Lower lobe of right lung (tissue), 2 donors: ENCODE results near the gene ADAMTS17. TPM values are rescaled to one million over a fixed set of nuclear protein-coding genes. Genes with fewer than 3 reads are reported as not detected.

Experiments
- ATAC-seq, 2 donors: fragments of 200-7000 bp; cut with Tn5 transposase; one replicate each; pipeline ENCODE4 v1.9.1; 2020 to 2022; ENCODE audit warnings: mild to moderate bottlenecking in 2 of 2, moderate library complexity in 2 of 2
- DNase-seq: peaks from one replicate; pipeline ENCODE4 v3.0.0-alpha.2; 2020
- H3K27ac ChIP-seq: fragments of 200-600 bp; one replicate; pipeline ENCODE4 v1.8.0; 2022
- H3K27me3 ChIP-seq: fragments of 200-600 bp; one replicate; pipeline ENCODE4 v1.8.0; 2022; ENCODE audit warnings: low read depth
- H3K36me3 ChIP-seq: fragments of 200-600 bp; one replicate; pipeline ENCODE4 v1.8.0; 2022; ENCODE audit warnings: mild to moderate bottlenecking
- H3K4me1 ChIP-seq: fragments of 200-600 bp; one replicate; pipeline ENCODE4 v1.8.0; 2022
- H3K4me3 ChIP-seq: fragments of 200-600 bp; one replicate; pipeline ENCODE4 v1.8.0; 2022; ENCODE audit warnings: mild to moderate bottlenecking
- H3K9me3 ChIP-seq: fragments of 200-600 bp; one replicate; pipeline ENCODE4 v1.8.0; 2022
- intact Hi-C: fragments of 100-400 bp; cut with DNase I; formaldehyde crosslinking; loops from one replicate; pipeline ENCODE4 v1.11.0; 2022
- total RNA-seq: library from RNA; stranded (reverse); fragmentation: NEBNext Ultra II Directional; extraction: Animal tissue kit (Norgen Biotek cat#: 25700); gene quantifications from one replicate; pipeline ENCODE4 v1.2.1, GENCODE V29; 2021
- TF ChIP-seq, protein P1 (sequence below): fragments of 200-600 bp; IDR thresholded peaks from one replicate; pipeline ENCODE4 v1.8.0; 2022; ENCODE audit warnings: antibody characterized with exemption, mild to moderate bottlenecking
- donor health status: DM: no; HTN: yes; CAD: no; lungs with severe emphysema.

The ADAMTS17 gene
- total RNA-seq, 1 donor from 2014 or later: 3.0 TPM

GRCh38 chr15:100105101-100105500 lies 236.7 kb downstream of the ADAMTS17 start:
- ATAC-seq (no peak), DNase-seq (no peak)
- intact Hi-C loops: no loop called here
- Histone ChIP-seq H3K27me3 (no peaks in the 10 kb centered on the region), H3K4me3 (no peak overlapping the region), H3K9me3 (no peaks in the 10 kb centered on the region), H3K27ac (no peak overlapping the region), H3K4me1 (no peaks in the 10 kb centered on the region), H3K36me3 (no peaks in the 10 kb centered on the region)
- TF ChIP-seq, protein P1, sequence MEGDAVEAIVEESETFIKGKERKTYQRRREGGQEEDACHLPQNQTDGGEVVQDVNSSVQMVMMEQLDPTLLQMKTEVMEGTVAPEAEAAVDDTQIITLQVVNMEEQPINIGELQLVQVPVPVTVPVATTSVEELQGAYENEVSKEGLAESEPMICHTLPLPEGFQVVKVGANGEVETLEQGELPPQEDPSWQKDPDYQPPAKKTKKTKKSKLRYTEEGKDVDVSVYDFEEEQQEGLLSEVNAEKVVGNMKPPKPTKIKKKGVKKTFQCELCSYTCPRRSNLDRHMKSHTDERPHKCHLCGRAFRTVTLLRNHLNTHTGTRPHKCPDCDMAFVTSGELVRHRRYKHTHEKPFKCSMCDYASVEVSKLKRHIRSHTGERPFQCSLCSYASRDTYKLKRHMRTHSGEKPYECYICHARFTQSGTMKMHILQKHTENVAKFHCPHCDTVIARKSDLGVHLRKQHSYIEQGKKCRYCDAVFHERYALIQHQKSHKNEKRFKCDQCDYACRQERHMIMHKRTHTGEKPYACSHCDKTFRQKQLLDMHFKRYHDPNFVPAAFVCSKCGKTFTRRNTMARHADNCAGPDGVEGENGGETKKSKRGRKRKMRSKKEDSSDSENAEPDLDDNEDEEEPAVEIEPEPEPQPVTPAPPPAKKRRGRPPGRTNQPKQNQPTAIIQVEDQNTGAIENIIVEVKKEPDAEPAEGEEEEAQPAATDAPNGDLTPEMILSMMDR: no peak

DNA sequence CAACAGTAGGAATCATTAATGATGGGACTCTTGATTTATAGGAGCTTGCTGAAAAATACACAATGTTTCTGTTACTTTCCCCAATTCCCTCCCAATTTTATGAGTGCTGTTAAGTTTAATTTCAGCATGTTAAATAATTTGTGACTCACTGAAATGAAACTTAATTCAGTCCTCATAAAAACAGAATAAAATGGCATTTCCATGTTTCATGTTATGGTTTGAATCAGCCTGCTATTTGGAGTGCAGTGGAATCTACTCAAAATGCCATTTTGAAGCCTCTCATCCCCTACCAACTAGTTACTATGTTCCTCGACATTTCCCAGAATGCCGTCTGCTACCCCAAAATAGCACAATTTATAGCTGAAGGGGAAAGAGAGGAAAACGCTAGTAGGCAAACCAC lies 237.5 kb downstream of the ADAMTS17 start:
- no peaks in the 10 kb centered on the region for H3K4me1 ChIP-seq
- no peak overlapping the region for H3K4me3 ChIP-seq
- TF ChIP-seq, protein P1: no peak
- DNase-seq: no peak
- no peak for ATAC-seq
- intact Hi-C loops: no loop called here
- H3K9me3 ChIP-seq: no peaks in the 10 kb centered on the region
- H3K36me3 ChIP-seq: no peaks in the 10 kb centered on the region
- no peak overlapping the region for H3K27ac ChIP-seq
- no peaks in the 10 kb centered on the region for H3K27me3 ChIP-seq

DNA sequence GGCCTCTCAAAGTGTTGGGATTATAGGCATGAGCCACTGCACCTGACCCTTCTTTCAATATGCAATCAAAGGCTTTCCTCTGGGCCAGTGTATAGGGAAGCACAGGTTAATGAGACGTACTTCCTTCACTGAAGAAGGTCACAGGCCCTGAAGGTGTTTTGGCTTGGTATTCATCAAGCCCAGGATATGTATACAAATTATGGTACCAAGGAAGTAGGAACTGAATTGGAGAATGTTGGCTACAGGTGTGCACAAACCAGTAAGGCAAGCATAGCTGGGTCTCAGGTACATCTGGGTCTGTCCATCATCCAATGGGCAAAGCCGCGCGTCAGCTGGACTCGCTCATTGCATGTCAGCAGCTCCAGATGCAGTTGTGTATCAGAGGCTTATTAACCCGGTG lies 237.9 kb downstream of the ADAMTS17 start:
- no peaks in the 10 kb centered on the region for H3K9me3 ChIP-seq
- H3K27ac ChIP-seq: no peak overlapping the region
- TF ChIP-seq, protein P1: no peak
- DNase-seq (no peak), ATAC-seq (no peak)
- no peaks in the 10 kb centered on the region for H3K27me3 ChIP-seq
- H3K4me3 ChIP-seq: no peak overlapping the region
- no peaks in the 10 kb centered on the region for H3K4me1 ChIP-seq
- no peaks in the 10 kb centered on the region for H3K36me3 ChIP-seq
- intact Hi-C loops: no loop called here

DNA sequence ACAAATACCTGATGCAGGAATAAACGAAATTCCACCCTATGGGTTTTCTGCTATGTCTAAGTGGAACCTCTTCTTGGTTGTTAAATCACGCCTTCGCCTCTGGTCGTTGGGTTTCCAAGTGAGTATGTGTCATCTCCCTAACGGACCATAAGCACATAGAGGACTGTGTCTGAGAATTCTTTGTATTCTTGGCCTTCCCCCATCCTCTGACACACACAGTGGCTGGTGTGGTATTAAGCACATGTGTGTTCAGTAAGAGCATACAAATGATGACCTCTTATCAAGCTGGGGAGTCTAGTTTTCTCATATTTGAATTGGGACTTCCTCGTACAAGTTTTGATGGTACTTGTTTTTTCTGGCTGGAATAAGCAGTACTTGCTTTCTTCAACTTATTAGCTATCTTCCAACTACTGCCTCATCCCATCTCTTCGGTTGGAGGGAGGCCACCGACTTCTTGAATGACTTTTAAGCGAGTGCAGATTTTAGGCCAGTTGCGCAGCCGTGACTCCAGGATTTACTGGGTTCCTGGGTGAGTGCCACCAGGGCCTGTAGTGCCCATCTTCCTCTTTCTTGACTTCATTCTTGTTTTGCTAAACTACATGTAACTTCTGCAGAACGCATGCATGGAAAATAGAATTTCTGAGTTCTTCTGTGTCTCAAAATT lies 240.2 kb downstream of the ADAMTS17 start:
- intact Hi-C loops: no loop called here
- H3K4me1 ChIP-seq: no peaks in the 10 kb centered on the region
- H3K27ac ChIP-seq: no peak overlapping the region
- H3K9me3 ChIP-seq: no peaks in the 10 kb centered on the region
- H3K27me3 ChIP-seq: no peaks in the 10 kb centered on the region
- no peaks in the 10 kb centered on the region for H3K36me3 ChIP-seq
- no peak for ATAC-seq
- DNase-seq: no peak
- H3K4me3 ChIP-seq: no peak overlapping the region
- TF ChIP-seq, protein P1: no peak

GRCh38 chr15:100100926-100101325 lies 240.8 kb downstream of the ADAMTS17 start:
- DNase-seq: no peak

More at GRCh38 chr15:100100926-100101325, 240.8 kb downstream of the ADAMTS17 start:
- no peak overlapping the region for H3K4me3 ChIP-seq
- H3K36me3 ChIP-seq: no peaks in the 10 kb centered on the region
- H3K9me3 ChIP-seq: no peaks in the 10 kb centered on the region
- no peak overlapping the region for H3K27ac ChIP-seq
- intact Hi-C loops: no loop called here
- no peak for ATAC-seq
- no peaks in the 10 kb centered on the region for H3K27me3 ChIP-seq
- H3K4me1 ChIP-seq: no peaks in the 10 kb centered on the region
- TF ChIP-seq, protein P1: no peak
